ENCODE measurements around the gene TMEM239.
"Not testable (repeated sequence)": the region's sequence is repeated elsewhere in the genome, so short reads cannot be mapped to it uniquely, and the experiment has no call there.

Gene TMEM239

DNA sequence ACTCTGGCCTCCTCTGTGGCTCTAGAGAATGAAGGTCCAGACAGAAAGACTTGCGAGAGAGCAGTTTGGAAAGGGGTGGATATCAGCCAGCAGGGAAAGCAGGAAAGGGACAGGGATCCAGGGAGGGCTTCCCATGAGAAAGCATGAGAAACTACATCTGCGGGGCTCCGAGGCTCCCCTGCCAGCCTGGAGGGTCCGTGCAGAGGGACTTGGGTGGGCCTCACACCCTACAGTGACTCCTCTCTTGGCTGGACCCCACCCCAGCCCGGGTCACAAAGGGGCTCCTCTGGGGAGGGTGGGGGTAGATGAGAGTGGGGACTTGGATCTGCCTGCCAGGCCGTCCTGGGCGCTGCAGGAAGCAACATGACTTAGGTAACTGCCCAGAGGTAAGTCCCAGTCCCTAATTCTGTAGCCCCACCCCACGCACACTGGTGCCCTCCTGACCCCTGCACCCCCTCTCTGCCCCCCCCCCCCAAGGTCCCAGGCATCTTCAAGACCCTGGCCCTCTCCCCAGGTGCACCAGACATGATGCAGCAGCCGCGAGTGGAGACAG lies at the start of gene TMEM239:
TMEM239 (plus strand) TSS at position 335 of the 553 bp plus-strand sequence; CDS start at position 526, 191 bp downstream.
- DNase-seq: no peak

DNA sequence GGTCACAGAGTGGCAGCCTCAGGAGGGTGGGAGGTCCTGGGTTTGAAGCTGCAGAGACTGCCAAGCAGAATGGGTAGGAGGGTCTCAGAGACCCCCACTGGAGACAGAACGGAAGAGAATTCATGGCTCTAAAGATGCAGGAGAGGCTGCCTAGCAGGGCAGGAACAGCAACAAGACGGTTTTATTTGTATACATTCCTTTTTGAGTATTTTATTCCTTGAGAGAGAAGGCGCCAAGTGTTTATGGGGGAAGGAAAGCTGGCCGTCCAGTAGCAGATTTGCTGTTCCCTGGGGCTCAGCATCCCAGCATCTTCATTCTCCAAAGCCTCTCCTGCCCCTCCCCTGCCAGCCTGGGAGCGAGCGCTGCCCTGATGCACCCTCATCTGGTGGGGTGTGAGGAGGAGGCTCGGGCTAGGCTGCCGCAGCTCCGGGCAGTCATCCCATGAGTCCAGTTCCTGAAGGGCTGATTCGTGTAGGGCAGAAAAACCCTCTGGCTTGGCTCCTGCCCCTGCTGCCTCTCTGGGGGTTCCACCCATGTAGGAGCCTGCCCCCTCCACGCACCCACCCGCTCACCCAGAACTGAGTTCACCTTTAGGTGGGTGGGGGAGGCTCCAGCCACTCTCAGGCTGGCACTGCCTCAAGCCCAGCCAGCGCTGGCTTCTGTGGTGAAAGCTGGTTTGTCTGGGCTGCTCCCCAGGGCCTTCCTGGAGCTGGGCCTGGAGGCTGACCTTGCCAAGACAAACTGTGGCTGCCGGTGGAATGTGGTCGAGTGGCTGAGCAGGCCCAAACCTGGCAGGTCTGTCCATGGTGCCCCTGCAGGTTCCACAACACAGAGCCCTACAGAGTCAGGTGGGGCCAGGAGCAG lies 48.2 kb upstream of the TMEM239 start:
- DNase-seq: no peak

DNA sequence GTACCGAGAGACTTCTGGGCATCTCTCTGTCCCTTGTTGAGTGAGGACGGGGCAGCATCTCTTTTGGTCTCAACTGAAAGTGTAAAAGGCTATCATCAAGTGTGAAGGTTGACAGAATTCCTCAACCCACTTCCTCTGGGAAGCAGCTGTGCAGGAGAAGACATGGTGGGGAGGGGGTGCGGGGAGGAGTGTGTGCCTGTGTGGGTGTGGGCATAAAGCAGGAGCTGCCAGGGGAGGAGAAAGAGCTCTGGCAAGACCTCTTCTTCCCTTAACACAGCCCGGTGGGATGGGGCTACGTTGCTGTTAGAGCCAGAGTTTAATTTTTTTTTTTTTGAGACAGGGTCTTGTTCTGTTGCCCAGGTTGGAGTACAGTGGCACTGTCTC lies 47.5 kb upstream of the TMEM239 start:
- DNase-seq: no peak

DNA sequence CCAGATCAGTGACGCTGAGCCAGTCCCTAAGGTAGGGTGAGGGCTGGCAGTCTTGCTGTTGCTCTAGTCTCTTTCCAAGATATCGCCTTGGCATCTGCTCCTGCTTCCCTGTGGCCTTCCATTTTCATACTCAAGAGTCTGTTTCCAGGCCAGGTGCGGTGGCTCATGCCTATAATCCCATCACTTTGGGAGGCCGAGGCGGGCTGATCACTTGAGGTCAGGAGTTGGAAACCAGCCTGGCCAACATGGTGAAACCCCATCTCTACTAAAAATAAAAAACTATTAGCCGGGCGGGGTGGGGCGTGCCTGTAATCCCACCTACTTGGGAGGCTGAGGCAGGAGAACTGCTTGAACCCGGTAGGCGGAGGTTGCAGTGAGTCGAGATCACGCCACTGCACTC lies 46.1 kb upstream of the TMEM239 start:
- not testable (repeated sequence) for DNase-seq

DNA sequence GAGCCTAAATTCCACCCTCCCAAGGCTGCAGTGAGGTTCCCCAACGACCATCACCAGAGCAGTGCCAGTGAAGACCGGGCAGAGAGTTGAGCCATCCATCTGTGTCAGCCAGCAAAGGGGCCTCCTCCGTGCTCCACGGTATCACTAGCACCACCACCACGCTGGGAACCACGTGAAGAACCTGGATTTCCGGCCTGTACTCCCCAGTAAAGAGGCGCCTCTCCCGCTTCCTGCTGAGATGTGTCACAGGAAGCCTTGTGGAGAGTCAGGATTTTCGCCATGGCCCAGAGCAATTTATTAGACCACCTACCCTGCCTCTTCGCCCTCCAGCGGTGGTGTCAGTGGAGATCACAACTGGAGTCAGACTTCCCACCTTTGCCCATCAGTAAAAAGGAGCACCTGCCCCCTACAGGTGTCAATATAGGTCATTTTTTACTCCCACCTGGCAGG lies 44.5 kb upstream of the TMEM239 start:
- DNase-seq: no peak

DNA sequence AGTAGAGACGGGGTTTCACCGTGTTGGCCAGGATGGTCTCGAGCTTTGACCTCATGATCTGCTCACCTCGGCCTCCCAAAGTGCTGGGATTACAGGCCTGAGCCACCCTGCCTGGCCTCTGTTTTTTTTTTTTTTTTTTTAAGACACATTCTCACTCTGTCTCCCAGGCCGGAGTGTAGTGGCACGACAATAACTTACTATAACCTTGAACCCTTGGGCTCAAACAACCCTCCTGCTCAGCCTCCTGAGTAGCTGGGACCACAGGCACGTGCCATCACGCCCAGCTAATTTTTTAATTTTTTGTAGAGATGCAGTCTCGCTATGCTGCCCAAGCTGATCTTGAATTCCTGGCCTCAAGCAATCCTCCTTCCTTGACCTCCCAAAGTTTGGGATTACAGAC lies 42.4 kb upstream of the TMEM239 start:
- DNase-seq: no peak

DNA sequence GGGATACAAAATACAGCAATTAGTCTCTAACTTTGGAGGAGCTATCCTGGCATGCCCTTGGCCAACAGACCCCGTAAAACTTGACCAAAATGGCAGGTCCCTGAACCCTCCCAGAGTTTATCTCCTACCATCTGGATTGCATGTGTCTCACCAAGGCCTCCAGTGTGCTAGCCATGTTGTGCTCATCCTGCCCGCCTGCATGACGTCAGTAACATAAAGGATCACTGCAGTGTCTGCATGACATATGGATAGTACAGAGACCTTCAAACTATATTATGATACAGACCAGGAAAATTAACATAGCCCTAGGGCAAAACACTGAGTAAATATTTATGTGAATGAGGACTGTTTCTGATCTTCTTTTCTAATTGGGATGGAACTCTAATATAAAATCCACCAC lies 41.0 kb upstream of the TMEM239 start:
- DNase-seq: no peak

DNA sequence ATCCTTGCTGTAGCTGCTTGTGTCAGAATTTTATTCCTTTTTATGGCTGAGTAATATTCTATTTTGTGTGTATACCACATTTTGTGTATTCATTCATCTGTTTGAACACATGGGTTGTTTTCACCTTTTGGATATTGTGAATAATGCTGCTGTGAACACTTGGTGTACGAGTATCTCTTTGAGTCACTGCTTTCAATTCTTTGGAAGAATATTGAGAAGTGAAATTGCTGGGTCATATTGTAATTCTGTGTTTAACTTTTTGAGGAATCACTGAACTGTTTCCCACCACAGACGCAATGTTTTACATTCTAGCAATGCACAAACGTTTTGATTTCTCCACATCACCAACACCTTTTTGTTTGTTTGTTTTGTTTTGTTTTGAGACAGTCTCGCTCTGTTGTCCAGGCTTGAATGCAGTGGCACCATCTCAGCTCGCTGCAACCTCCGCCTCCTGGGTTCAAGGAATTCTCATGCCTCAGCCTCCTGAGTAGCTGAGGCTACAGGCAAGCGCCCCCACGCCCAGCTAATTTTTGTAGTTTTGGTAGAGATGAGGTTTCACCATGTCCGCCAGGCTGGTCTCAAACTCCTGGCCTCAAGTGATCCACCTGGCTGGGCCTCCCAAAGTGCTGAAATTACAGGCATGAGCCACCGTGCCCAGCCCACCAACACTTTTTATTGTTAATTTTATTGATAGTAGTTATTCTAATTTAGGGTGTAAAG lies 37.4 kb upstream of the TMEM239 start:
- DNase-seq: no peak

DNA sequence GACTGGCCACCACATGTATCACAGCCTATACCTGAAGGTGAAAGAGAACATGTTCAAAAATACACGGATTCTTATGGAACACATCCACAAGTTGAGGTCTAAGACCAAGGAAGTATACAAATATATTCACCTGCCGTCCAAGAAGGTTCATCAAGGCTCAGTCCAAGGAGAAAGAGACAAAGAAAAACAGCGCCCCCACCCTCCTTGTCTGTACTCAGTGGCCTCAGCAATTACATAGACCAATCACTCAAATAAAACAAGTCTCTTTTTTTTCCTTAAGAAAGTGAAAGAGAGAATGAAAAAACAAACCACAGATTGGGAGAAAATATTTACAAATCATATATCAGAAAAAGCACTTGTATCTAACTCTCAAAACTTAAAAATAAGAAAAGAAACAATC lies 35.2 kb upstream of the TMEM239 start:
- DNase-seq: no peak

DNA sequence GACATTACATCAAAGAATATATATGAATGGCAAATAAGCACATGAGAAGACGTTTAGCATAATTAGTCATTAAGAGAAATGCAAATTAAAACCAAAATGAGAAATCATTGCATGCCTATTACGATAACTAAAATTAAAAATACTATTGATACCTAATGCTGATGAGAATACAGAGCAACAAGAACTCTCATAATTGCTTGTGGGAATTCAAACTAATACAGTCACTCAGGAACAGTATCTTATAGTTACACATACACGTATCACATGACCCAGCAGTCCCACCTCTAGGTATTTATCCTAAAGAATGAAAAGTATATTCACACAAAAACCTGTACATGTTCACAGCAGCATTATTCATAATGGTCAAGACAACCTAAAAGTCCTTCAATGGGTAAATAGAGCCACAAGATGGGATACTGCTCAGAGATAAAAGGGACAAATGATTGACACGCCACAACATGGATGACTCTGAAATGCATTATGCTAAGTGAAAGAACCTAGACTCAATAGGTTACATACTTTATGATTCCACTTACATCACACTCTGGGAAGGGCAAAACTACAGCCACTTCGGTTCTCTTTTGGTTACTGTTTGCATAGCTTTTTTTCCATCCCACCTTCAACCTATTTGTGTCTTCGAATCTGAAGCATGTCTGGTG lies 32.1 kb upstream of the TMEM239 start:
- no peak for DNase-seq

DNA sequence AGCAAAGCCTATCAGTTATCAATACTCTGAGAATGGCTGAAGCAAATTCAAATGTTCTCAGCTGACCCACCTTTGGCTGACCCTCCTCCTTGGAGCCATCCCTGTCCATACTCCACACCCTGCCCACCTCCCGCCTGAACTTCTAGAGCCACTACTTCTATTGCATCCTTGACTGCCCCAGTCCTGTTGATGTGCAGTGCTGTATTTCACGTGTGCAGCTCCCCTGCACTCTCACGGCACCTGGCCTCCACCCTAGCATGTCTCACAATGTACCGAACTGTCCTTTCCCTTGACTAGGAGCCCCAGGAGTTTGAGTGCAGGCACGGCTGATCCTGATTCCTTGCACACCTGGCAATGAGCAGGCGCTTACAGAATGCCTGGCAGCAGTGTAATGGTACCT lies 22.7 kb upstream of the TMEM239 start:
- DNase-seq: no peak

DNA sequence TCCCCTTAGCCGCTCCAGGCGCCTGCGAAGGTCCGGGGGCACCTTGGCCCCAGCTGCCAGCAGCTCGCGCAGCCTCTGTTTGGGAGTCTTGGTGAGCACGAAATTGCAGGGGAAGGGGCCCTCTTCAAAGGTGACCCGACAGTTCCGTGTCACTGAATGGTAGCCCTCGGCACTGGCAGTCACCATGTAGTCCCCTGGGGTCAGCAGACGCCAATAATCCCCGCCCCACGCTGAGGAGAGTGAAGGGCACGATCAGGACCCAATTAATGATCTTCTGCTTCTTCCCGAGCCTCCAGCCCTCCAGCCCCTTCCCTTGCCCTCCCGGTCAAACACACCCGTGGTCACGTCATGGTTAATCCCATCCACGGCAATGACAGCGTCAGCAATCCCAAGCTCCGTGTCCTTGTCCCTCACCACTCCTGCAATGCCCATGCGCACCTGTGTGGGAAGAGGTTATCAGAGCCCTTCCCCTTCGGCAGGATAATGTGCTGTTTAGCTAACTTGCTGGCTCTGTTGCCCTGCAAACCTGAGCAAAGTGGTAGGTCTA lies 21.9 kb upstream of the TMEM239 start:
- peak; percentile 56 for DNase-seq

DNA sequence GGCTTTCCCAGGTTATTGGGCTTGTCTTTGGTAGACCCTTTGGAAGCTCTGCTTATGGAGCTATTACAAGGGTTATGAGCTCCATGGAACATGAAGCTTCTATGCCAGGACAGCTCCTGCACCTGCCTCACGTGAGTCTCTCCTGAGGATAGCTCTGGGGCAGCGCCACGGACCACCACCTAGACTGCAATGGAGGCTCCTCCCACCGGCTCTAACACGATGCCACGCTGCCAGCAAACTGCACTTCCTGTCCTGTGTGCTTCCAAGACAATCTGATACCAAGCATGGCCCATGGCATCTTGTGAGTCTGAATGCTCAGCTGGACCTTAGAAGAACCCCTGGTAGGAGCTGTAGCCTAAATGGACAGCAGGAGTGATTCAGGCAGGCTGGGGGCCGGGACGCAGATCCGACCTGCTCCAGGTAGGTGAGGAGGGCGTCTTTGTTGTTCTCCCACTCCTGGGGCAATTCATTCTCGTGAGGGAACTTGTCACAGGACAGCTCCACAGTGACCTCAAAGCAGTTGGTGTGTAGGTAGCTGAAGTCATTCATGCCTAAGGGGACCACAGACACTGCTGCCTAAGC lies 21.2 kb upstream of the TMEM239 start:
- peak; percentile 57 for DNase-seq

DNA sequence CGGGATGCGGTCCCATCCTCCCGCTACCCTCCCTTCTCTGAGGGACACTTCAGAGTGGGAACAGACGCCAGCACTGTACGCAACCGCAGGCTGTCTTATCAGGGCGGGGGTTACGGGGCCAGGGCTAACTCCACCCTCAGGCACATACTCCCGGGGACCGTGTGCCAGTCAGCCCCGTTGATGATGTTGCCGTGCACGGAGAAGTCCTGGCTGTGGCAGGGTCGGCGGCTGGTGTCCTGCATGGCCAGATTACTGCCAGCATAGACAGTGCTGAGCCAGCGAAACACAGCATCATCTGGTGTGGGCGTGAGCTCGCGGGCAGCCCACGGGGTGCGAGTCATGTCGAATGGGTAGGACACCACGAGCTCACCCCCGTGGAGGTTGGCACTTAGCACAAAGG lies 20.7 kb upstream of the TMEM239 start:
- DNase-seq: peak; percentile 53

DNA sequence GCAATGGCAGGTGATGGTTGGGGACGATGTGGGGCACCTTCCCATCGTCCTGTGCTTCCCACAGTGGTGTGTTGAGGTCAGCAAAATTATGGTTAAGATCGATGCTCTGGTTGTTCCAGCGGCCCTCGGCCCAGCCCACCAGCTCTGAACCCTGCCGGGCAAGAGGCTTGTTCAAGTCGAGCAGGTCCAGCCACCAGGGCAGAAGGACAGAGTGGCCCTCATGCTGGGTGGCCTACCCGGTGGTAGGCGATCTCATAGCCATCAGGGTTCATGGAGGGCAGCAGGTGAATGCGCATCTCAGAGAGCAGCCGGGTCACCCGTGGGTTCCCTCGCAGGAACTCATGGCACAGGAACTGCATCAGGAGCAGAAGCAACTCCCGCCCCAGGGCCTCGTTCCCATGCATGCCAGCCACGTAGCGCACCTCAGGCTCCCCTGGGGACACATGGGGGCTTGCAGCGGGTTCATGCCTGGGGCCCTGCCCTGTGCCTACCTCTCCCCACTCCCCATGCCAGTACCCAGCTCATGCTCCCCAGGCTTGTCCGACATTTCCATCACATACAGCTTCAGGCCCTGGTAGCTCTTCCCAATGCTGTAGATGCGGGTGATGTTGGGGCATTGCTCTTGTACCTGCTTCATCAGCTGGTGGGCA lies 20.0 kb upstream of the TMEM239 start:
- no peak for DNase-seq

DNA sequence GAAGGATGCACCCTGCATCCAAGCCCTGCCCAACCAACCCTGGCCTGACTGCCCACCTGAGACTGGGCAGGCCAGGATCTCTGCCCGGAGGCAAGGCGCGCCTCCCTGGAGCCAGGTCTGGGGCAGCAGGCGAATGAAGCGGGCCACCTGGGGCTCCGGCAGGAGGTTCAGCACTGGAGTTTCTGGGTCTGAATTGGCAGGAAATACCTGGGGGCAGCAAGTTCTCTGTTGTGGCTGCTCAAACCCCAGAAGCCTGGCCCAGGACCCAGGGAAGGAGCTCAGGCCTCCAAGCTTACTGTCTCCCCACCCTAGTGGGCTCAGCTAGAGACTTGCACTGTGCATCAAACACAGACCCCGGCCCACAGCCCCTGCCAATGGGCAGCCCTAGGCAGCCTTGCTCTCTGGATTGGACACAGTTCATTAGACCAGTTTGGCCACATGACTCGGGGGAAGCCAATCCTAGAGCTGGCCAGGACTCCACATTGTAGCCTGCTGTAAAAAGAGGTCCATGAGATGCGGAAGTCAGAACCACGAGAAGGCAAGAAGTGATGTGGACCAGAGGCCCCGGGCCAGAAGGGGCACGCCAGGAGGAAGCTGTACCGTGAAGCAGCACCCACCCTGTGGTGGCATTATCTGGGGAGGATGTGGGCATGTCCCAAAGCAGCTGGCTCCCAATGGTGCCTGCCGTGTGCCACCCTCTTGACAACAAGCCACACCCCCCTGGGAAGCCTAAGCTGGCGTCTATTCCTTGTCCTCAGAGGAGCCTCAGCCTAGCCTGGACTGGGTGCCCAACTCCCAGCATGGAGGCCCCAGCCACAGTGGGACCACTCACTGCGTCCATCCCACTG lies 18.8 kb upstream of the TMEM239 start:
- no peak for DNase-seq

DNA sequence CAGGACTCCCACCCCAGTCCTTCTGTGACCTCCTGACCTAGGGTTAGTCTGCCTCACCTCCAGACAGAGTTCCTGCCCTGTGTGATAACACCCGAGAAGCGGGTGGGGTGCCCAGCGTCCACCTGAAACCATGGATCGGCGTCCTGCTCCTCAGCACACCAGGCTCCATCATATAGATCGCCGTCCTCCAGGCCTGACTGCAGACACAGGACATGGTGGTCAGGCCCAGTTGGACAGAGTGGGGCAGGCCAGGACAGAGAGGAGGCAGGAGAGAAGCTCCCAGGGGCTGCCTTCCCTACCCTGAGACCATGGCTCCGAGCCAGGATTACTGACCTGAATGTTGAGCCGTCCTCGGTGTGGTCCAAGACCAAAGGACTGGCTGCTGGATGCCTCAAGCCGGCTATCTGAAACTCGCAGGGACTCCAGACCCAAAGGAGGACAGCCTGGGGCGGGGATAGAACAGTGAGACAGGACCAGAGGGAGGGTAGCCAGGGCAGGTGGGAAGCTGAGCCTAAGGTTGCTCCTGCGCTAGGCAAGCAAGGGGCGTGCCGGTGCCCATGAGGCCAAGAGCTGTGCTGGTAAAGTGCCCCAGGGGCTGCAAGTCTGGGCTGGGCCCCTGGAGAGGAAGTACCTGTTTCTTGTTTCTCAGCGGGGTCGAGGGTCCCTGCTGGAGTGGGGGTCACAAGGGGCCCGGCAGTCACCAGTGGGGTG lies 17.9 kb upstream of the TMEM239 start:
- no peak for DNase-seq

DNA sequence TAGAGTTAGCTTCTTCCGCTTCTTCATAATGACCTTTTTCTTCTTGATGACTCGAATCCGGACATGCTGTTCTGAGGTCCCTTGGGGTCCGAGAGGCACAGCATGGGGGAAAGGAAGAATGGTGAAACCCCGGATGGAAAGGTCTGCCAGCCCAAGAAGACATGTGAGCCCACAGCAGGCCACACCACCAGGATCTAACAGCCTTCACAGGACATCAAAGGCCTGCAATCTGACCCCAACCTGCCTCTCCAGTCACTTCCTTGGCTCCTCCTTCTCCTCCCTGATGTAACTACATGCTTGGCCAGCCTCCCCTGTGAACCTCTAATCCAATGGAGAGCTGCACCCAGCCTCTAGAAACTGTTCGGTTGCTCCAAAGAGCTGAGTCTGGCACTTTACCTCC lies 17.4 kb upstream of the TMEM239 start:
- peak; percentile 14 for DNase-seq

DNA sequence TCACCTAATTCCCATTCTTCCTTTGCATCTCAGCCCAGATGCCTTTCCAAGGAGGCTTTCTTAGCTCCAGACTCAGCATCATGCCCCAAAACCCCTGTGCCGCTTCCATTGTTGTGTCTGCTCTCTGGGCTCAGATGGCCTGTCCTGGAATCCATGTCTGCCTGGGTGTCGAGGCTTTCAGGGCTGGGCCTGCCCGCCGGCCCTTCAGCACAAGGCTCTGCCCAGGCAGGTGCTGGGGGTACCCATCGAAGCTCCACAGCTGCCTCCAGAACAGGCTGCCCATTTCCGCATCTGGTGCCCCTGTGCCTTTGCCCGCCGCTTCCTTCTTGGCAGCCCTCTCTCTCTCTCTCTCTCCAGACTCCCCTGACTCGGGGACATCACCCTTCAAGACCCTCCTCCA lies 16.9 kb upstream of the TMEM239 start:
- DNase-seq: no peak

DNA sequence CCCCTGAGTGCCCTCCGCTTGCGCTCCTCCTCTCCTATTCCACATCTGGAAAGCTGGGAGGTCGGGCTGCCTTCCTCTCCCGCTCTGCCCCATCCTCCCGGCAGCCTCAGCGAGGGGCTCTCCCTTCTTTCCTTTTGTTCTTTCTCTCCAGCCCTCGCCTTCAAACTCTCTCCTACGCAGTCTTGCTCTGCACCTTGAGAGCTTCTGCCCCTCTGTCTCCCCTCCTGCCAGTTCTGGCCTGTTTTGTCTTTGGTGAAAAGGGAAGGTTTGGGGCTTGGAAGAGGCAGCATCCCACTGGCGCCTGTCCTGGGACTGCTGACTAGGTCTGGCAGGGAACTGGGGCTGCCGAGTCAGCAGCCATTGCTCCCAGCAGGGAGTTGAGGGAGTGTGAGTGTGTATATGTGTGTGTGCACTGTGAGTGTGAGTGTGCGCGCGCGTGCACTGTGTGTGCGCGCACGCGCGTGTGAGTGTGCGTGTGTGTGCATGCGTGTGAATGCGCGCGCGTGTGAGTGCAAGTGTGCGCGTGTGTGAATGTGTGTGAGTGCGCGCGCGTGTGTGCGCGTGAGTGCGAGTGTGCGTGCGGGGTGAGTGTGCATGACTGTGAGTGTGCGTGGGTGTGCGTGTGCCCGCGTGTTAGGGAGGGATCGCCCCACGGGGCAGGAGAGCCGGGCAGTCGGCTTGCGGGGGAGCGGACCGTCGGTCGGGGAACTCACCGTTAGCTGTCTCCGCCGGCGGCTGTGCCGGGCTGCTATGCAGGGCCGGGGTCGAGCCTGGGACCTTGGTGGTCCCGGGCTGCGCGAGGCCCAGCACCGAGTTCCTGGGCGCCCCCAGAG lies 16.3 kb upstream of the TMEM239 start:
- peak; percentile 18 for DNase-seq
